NCI-H526 (cell line): Measurements from ENCODE around the gene SP4.
A peak's percentile ranks its signal among the peaks of the same experiment; 100 is the strongest.

ENCODE experiments used
- DNase-seq, 2 experiments: peaks; one replicate each; lab custom pipeline; 2025; lab: John Stamatoyannopoulos, UW

SP4 gene

GRCh38 chr7:21443149-21443841 lies 15.4 kb downstream of the SP4 start:
- no peak for DNase-seq

DNA sequence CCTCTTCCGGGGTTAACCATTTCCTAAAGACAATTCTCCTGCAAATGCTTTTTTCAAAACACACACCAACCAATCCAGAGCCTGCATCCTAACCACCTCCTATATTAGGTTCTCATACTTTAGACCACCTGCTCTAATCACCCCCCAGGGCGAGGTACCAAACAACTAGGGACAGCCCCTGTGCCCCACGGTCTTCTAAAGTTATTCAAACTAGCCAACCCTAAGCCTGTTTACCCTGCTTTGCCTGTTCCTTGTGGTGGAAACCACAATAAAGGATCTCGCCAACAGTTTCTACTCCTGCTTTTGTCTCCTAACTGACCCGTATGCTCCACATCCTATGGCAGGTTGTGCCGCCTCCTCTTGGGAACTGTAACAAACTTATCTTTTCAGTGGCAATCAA lies 21.1 kb downstream of the SP4 start:
- DNase-seq = peak in 1 of 2 experiments; percentile 17

DNA sequence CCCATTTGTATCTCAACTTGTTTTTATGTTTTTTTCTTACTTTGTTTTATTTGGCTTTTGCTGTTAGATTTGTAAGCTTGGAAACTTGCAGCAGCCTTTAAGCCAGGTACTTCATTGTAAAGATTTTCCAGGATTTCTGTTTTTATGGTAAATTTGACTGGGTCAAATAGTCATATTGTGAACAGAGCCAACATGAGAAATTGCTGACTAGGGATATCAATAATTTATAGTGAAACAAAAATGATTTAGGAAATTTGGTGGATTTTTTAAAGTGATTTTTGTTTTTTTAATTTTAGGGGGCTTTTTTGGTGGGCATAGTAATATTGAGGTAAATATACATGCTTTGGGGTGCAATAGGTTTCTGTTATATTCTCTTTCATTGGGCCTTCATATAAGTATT lies 22.2 kb downstream of the SP4 start:
- no peak for DNase-seq

- peak in 1 of 2 experiments; percentile 26 for DNase-seq
Observed at GRCh38 chr7:21450941-21451340, 23.1 kb downstream of the SP4 start.

GRCh38 chr7:21454182-21454581 lies 26.3 kb downstream of the SP4 start:
- no peak for DNase-seq

- DNase-seq = no peak
Observed at GRCh38 chr7:21454906-21455305, 27.0 kb downstream of the SP4 start.

DNA sequence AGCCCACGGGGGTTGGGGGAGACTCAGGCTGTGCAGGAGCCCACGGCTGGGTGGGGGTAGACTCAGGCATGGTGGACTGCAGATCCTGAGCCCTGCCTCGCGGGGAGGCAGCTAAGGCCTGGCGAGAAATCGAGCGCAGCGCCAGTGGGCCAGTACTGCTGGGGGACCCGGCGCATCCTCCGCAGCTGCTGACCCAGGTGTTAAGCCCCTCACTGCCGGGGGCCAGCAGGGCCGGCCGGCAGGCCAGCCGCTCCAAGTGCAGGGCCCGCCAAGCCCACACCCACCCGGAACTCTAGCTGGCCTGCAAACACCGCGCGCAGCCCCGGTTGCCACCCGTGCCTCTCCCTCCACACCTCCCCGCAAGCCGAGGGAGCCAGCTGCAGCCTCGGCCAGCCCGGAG lies 33.4 kb downstream of the SP4 start:
- DNase-seq = no peak

DNA sequence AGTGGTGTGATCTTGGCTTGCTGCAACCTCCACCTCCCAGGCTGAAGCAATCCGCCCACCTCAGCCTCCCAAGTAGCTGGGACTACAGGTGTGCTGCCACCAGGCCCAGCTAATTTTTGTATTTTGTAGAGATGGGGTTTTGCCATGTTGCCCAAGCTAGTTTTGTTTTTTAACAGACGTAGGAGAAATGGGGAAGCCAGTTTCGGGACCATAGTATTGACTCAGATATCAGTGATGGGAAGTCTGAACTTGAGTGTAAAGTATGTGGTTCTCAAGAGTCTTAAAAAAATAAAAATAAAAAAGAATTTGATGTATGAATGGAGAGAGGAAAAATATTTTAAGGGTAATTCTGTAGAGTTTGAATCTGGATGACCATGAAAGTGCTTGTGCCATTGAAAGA lies 34.2 kb downstream of the SP4 start:
- no peak for DNase-seq

DNA sequence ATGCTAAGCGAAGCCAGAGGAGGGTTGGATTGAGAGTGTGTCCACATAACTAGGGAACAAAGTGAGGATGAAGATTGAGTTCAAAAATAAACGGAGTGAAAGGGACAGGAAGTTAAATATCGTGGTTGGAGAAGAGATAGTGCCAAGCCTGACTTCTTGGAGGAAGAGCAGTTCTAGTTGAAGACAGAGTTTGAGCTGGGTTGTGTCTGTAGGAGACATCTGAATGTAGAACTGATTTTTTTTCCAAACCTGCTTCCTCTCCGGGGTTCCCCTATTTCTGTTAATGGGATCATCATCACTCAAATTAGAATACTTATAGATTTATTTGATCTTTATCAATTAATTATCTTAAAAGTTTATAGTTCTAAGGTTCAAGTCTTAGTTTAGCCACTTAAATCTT lies 35.6 kb downstream of the SP4 start:
- no peak for DNase-seq

GRCh38 chr7:21468969-21469368 lies 41.1 kb downstream of the SP4 start:
- DNase-seq = no peak

GRCh38 chr7:21469894-21470293 lies 42.0 kb downstream of the SP4 start:
- DNase-seq = no peak

- DNase-seq = no peak
Observed at GRCh38 chr7:21472029-21472428, 44.1 kb downstream of the SP4 start.

DNA sequence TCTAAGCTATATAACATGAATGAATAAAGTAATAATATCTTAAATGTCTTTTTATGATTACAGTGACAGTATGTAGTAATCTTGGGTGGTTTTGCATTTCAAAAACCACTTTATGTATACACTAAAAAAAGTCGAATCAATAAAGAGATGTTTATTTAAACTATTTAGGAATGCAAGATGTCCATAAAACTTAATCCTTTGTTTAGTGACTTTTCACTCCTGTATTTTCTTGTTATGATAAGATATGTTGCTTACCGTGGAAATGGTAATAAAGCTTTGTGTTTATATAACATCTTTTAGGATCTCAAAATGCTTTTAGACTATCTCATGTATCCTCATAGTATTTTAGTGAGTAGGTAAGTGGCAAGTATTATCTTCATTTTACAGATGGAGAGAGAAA lies 48.5 kb downstream of the SP4 start:
- no peak for DNase-seq

- no peak for DNase-seq
Observed at GRCh38 chr7:21480693-21481403, 53.0 kb downstream of the SP4 start.

DNA sequence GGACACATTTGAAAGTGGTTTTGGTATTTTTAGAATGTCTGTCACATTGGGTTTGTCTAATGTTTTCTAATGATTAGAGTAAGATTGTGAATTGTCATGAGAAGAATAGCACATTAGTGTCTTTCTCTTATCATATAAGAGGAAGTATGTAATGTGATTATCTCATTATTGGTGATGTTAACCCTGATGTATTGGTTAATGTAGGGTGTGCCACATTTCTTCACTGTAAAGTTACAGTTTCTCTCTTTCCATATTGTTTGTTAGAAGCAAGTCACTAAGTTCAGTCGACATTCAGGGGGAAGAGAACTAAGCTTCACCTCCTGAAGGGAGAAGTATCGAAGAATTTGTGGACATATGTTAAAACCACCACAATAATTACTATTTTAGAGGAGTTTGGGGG lies 58.6 kb downstream of the SP4 start:
- no peak for DNase-seq

- DNase-seq = no peak
Observed at GRCh38 chr7:21495731-21496130, 67.8 kb downstream of the SP4 start.

DNA sequence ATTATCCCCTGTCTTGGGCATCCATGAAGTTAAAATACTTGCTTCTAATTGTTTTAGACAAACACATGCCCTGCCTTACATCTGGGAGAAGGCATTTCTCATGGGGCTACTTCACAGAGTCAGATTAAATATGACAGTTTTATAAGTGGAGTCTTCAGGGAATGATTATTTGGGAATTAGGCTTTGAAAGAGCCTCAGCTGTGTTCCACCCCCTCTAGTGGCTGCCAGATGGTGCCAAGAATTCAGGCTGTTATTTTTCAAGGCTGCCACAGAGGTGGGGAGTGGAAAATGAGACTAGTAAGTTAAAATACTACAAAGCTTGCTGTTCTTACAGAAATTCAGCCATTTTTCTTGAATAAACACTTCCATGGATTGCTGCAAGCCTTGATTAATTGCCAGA lies 69.2 kb downstream of the SP4 start:
- peak in 1 of 2 experiments; percentile 18 for DNase-seq

- no peak for DNase-seq
Observed at GRCh38 chr7:21500117-21500832, 72.4 kb downstream of the SP4 start.

DNA sequence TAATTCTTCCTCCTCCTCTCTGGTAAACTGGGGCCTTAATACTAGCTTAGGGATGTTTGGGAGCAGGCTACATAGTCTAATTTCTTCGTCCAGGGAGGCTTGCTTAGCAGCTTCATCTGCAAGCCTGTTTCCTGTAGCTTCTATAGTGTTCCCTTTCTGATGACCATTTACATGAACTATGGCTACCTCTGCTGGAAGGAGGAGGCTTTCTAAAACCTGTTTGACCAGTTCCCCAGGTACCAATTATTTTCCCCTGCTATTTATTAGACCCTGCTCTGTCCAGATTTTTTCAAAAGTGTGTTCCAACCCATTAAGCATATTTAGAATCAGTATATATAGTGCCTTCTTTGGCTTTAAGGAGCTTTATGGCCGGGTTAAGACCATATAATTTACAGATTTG lies 76.1 kb downstream of the SP4 start:
- peak; percentile 69 to 83 for DNase-seq

DNA sequence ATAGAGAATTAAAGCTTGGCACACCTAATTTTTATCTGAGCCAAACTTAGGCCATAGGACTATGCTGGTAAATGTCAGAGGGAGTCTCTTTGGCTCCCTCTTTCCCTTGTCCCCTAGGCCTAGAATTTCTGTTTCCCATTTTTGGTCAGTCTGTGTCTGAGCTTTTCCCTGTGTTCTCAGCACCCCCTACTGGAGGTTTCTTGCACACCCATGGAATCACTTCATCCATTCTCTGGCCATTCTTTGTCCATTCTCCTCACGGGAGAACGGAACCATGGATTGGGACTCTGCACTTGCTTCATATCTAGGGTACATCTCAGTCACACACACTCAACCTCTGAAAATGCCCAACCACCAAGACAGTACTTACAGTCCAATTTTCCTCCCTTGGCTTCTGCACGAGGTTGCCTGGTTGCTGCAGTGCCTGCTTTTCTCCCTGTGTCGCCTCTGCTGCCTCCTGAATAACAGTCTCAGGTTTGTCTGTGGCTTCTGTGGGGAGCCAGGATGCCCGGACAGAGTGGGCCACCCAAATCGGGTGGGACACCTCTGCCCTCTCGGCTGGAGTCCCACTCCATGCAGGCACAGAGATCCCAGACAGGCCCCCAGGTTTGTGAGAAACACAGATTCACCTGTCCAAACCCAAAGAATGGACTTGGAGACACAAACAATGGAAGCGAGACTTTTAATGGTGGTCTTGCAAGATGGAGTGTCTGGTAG lies 79.9 kb downstream of the SP4 start:
- DNase-seq = peak; percentile 15 to 56

DNA sequence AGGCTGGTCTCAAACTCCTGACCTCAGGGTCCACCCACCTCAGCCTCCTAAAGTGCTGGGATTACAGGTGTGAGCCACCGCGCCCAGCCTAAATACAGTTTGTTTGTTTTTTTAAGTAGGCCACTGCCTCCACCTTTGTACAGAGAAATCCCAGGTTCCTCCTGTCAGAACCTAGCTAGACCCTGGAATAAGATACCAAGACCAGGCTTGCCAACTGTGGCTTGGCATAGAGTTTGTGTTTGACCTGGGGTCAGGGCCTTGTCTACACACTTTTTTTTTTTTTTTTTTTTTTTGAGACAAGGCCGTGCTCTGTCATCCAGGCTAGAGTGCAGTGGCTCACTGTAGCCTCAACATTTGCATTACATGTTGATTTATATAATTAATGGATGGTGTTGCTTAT lies 80.7 kb downstream of the SP4 start:
- no peak for DNase-seq

DNA sequence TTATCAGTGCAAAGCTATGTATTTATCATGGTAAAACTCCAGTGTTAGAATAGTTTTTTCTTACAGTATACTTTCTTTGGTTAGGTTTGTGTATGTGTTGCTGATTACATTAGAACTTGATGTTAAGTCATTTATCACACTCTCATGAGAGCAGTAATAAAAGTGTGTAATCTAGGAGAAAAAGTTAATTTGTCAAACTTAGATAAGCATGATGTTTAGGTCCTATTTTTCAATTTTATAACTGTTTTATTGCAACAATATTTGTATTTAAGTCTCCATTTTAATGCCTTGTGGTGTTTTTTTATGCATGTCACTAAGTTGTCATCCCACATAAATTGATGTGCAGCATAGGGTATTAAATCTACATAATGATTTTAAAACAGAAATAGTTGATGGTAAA lies 86.2 kb downstream of the SP4 start:
- no peak for DNase-seq

- DNase-seq = no peak
Observed at GRCh38 chr7:21524680-21525079, 96.8 kb downstream of the SP4 start.
